ENCODE results near the gene CDKL2.

Gene CDKL2

GRCh38 chr4:75659512-75660031, 29.2 kb upstream of the CDKL2 start:
- H3K27ac ChIP-seq (ENCODE audit: low read length): no peak overlapping the region

GRCh38 chr4:75658876-75659275, 28.5 kb upstream of the CDKL2 start:
- Histone ChIP-seq H3K36me3 (ENCODE audit: insufficient read depth, low read length) (peaks cover 87% of the 10 kb centered on the region), H3K9ac (ENCODE audit: low read depth, low read length) (no peak overlapping the region), H2AFZ (ENCODE audit: low read depth, low read length) (no peak overlapping the region), H3K27ac (ENCODE audit: low read length) (no peak overlapping the region), H4K20me1 (ENCODE audit: insufficient read depth, low read length) (peaks cover 67% of the 10 kb centered on the region), H3K4me3 (ENCODE audit: low read depth in 1 of 2, low read length in 2 of 2) (no peak overlapping the region), H3K27me3 (ENCODE audit: insufficient read depth, low read length, poor library complexity) (no peaks in the 10 kb centered on the region), H3K9me3 (ENCODE audit: insufficient read depth, low read length, severe bottlenecking) (no peaks in the 10 kb centered on the region), H3K79me2 (ENCODE audit: insufficient read depth, low read length) (peaks cover 92% of the 10 kb centered on the region), H3K4me2 (ENCODE audit: insufficient read depth, low read length) (no peak overlapping the region), H3K4me1 (ENCODE audit: insufficient read depth, low read length) (no peaks in the 10 kb centered on the region)
- ATAC-seq (ENCODE audit: insufficient read depth, low read depth) (no peak), DNase-seq (no peak)
- TF ChIP-seq EZH2 (IDR thresholded peaks at IDR 0.05; ENCODE audit: borderline replicate concordance, low read depth, low read length, severe bottlenecking) (no peak), CTCF (IDR thresholded peaks at IDR 0.05; ENCODE audit: borderline replicate concordance, extremely low read depth, low read length, poor library complexity, severe bottlenecking) (no peak)

More at GRCh38 chr4:75659512-75660031, 29.2 kb upstream of the CDKL2 start:
- no peaks in the 10 kb centered on the region for H3K27me3 ChIP-seq (ENCODE audit: insufficient read depth, low read length, poor library complexity)
- no peaks in the 10 kb centered on the region for H3K9me3 ChIP-seq (ENCODE audit: insufficient read depth, low read length, severe bottlenecking)
- peaks cover 92% of the 10 kb centered on the region for H3K79me2 ChIP-seq (ENCODE audit: insufficient read depth, low read length)
- no peak overlapping the region for H3K4me2 ChIP-seq (ENCODE audit: insufficient read depth, low read length)
- no peak overlapping the region for H2AFZ ChIP-seq (ENCODE audit: low read depth, low read length)
- H3K4me1 ChIP-seq (ENCODE audit: insufficient read depth, low read length): no peaks in the 10 kb centered on the region
- DNase-seq: no peak
- peaks cover 72% of the 10 kb centered on the region for H4K20me1 ChIP-seq (ENCODE audit: insufficient read depth, low read length)
- no peak for ATAC-seq (ENCODE audit: insufficient read depth, low read depth)
- TF ChIP-seq EZH2 (IDR thresholded peaks at IDR 0.05; ENCODE audit: borderline replicate concordance, low read depth, low read length, severe bottlenecking) (no peak), CTCF (IDR thresholded peaks at IDR 0.05; ENCODE audit: borderline replicate concordance, extremely low read depth, low read length, poor library complexity, severe bottlenecking) (no peak)
- no peak overlapping the region for H3K4me3 ChIP-seq (ENCODE audit: low read depth in 1 of 2, low read length in 2 of 2)
- no peak overlapping the region for H3K9ac ChIP-seq (ENCODE audit: low read depth, low read length)
- H3K36me3 ChIP-seq (ENCODE audit: insufficient read depth, low read length): peaks cover 80% of the 10 kb centered on the region

- Histone ChIP-seq H3K4me1 (ENCODE audit: insufficient read depth, low read length) (no peaks in the 10 kb centered on the region), H3K27me3 (ENCODE audit: insufficient read depth, low read length, poor library complexity) (no peaks in the 10 kb centered on the region), H4K20me1 (ENCODE audit: insufficient read depth, low read length) (peaks cover 51% of the 10 kb centered on the region; the same call in 1 of the 2 replicates), H3K9me3 (ENCODE audit: insufficient read depth, low read length, severe bottlenecking) (no peaks in the 10 kb centered on the region), H3K9ac (ENCODE audit: low read depth, low read length) (no peak overlapping the region), H3K27ac (ENCODE audit: low read length) (no peak overlapping the region), H3K4me3 (ENCODE audit: low read depth in 1 of 2, low read length in 2 of 2) (no peak overlapping the region), H2AFZ (ENCODE audit: low read depth, low read length) (no peak overlapping the region), H3K36me3 (ENCODE audit: insufficient read depth, low read length) (peaks cover 95% of the 10 kb centered on the region), H3K79me2 (ENCODE audit: insufficient read depth, low read length) (peaks cover 89% of the 10 kb centered on the region), H3K4me2 (ENCODE audit: insufficient read depth, low read length) (no peak overlapping the region)
- TF ChIP-seq CTCF (IDR thresholded peaks at IDR 0.05; ENCODE audit: borderline replicate concordance, extremely low read depth, low read length, poor library complexity, severe bottlenecking) (no peak), EZH2 (IDR thresholded peaks at IDR 0.05; ENCODE audit: borderline replicate concordance, low read depth, low read length, severe bottlenecking) (no peak)
- ATAC-seq (ENCODE audit: insufficient read depth, low read depth) (no peak), DNase-seq (no peak)
Observed at GRCh38 chr4:75655562-75655961, 25.2 kb upstream of the CDKL2 start.
